ENCODE measurements around the gene GLP2R. TPM values are rescaled to one million over a fixed set of nuclear protein-coding genes. Genes with fewer than 3 reads are reported as not detected.
A peak's percentile ranks its signal among the peaks of the same experiment; 100 is the strongest.

GLP2R gene
- total RNA-seq, 2 donors from 2014 or later, result not detected

GRCh38 chr17:9837551-9838471 lies 12.1 kb downstream of the GLP2R start:
- Mint-ChIP-seq H3K4me1 (peaks cover 22% of the 10 kb centered on the region), H3K27ac (no peak overlapping the region), H3K9me3 (peaks cover 2% of the 10 kb centered on the region), H3K36me3 (ENCODE audit: low read depth) (no peaks in the 10 kb centered on the region), H3K4me3 (no peak overlapping the region), H3K27me3 (ENCODE audit: insufficient read depth) (peaks cover 34% of the 10 kb centered on the region)
- Histone ChIP-seq H3K36me3 (ENCODE audit: control insufficient read depth, insufficient read depth, low read length) (no peaks in the 10 kb centered on the region), H3K27me3 (ENCODE audit: control insufficient read depth, insufficient read depth, low read length, poor library complexity, severe bottlenecking) (no peaks in the 10 kb centered on the region), H3K9ac (ENCODE audit: extremely low read depth, low read length, poor library complexity, severe bottlenecking) (no peak overlapping the region), H3K4me3 (ENCODE audit: low read length) (no peak overlapping the region), H3K27ac (ENCODE audit: low read depth, low read length) (no peak overlapping the region), H3K9me3 (ENCODE audit: control insufficient read depth, low read length) (peaks cover 4% of the 10 kb centered on the region), H3K4me1 (ENCODE audit: control insufficient read depth, insufficient read depth, low read length) (no peaks in the 10 kb centered on the region)
- WGBS, 2 experiments (ENCODE audit: insufficient coverage in 1 of 2, insufficient read length in 1 of 2), result 89% methylated on average over 10 to 11 of the region's 11 CpGs
- no peak for TF ChIP-seq CTCF (conservative IDR thresholded peaks at IDR 0.05)
- peak; percentile 52 for DNase-seq

DNA sequence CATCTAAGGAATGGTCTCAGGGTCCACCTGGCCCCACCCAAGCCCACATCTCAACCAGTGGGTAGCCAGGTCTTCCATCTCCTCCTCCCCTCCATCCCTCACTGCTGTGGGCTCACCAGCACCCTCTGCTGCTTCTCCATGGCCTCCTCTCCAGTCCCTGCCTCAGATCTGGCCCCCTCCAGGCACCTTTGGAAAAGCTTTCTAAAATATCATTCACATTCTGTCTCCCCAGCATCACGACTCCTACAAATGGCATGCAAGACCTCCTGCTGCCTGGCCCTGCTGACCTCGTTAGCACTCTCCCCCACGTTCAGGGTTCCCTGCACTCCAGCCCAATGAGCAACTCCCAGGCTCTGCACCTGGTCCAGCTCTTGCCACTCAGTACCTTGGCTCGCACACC lies 13.7 kb downstream of the GLP2R start:
- H3K4me1 Mint-ChIP-seq, result peaks cover 22% of the 10 kb centered on the region
- 33 to 55% methylated on average over 3 to 4 of the region's 4 CpGs for WGBS, 2 experiments (ENCODE audit: insufficient coverage in 1 of 2, insufficient read length in 1 of 2)
- peaks cover 49% of the 10 kb centered on the region for H3K27me3 Mint-ChIP-seq (ENCODE audit: insufficient read depth)

More for the DNA sequence above, 13.7 kb downstream of the GLP2R start:
- peak; percentile 66 for TF ChIP-seq CTCF (conservative IDR thresholded peaks at IDR 0.05)
- H3K9me3 Mint-ChIP-seq, result no peaks in the 10 kb centered on the region
- Histone ChIP-seq H3K4me1 (ENCODE audit: control insufficient read depth, insufficient read depth, low read length) (no peaks in the 10 kb centered on the region), H3K9me3 (ENCODE audit: control insufficient read depth, low read length) (no peaks in the 10 kb centered on the region), H3K27ac (ENCODE audit: low read depth, low read length) (no peak overlapping the region), H3K36me3 (ENCODE audit: control insufficient read depth, insufficient read depth, low read length) (no peaks in the 10 kb centered on the region), H3K27me3 (ENCODE audit: control insufficient read depth, insufficient read depth, low read length, poor library complexity, severe bottlenecking) (peaks cover 11% of the 10 kb centered on the region), H3K4me3 (ENCODE audit: low read length) (no peak overlapping the region), H3K9ac (ENCODE audit: extremely low read depth, low read length, poor library complexity, severe bottlenecking) (no peak overlapping the region)
- DNase-seq, result peak; percentile 87
- no peaks in the 10 kb centered on the region for H3K36me3 Mint-ChIP-seq (ENCODE audit: low read depth)
- H3K27ac Mint-ChIP-seq, result no peak overlapping the region
- no peak overlapping the region for H3K4me3 Mint-ChIP-seq
